PC-9 (cell line): Measurements from ENCODE around the gene WSCD2. TPM values are rescaled to one million over a fixed set of nuclear protein-coding genes. Genes with fewer than 3 reads are reported as not detected.

ENCODE experiments used
- BruUV-seq: library from RNA; stranded (reverse); fragments of 400-500 nt; replicated peaks from 2 replicates; lab custom pipeline; 2021; lab: Mats Ljungman, UMichigan
- CTCF ChIA-PET: fragments of 300-600 bp; sonication (Branson Sonifier 250); formaldehyde crosslinking; loops from one replicate; lab custom pipeline; 2022; ENCODE audit warnings: antibody characterized with exemption; lab: Charles Lee
- POLR2A ChIA-PET: fragments of 300-600 bp; sonication (Branson Sonifier 250); formaldehyde crosslinking; loops from one replicate; lab custom pipeline; 2022; ENCODE audit warnings: antibody characterized with exemption; ENCODE audit not compliant: unreplicated experiment; lab: Charles Lee
- DNase-seq, 2 experiments: peaks; one replicate each; pipeline versions ENCODE4 v3.0.0 to v3.0.0-alpha.2; 2015 to 2022; ENCODE audit warnings: mixed read lengths in 1 of 2
- H2AFZ ChIP-seq: fragments of 200-600 bp; sonication (generic); 2 replicates; pipeline ENCODE4 v1.8.1; 2017; ENCODE audit warnings: antibody characterized with exemption
- H3F3A ChIP-seq: fragments of 200-600 bp; sonication (generic); 2 replicates; pipeline ENCODE4 v1.8.1; 2017; ENCODE audit warnings: antibody characterized with exemption, mild to moderate bottlenecking, low read depth; ENCODE audit not compliant: insufficient read depth
- H3K27ac ChIP-seq: fragments of 200-600 bp; sonication (generic); 2 replicates; pipeline ENCODE4 v1.6.1; 2016; ENCODE audit warnings: mixed run types
- H3K27me3 ChIP-seq: fragments of 200-600 bp; sonication (generic); 2 replicates; pipeline ENCODE4 v1.6.1; 2016; ENCODE audit warnings: low read depth, mixed run types; ENCODE audit not compliant: insufficient read depth
- H3K36me3 ChIP-seq: fragments of 200-600 bp; sonication (generic); 2 replicates; pipeline ENCODE4 v1.6.1; 2016; ENCODE audit warnings: low read depth, mixed run types
- H3K4me1 ChIP-seq: fragments of 200-600 bp; sonication (generic); replicated peaks from 2 replicates; pipeline ENCODE4 v1.6.1; 2016; ENCODE audit warnings: mixed run types; ENCODE audit not compliant: insufficient read depth
- H3K4me2 ChIP-seq: fragments of 200-600 bp; sonication (generic); 2 replicates; pipeline ENCODE4 v1.6.1; 2017; ENCODE audit warnings: mixed run types
- H3K4me3 ChIP-seq: fragments of 200-600 bp; sonication (generic); 2 replicates; pipeline ENCODE4 v1.6.1; 2016; ENCODE audit warnings: mixed run types
- H3K79me2 ChIP-seq: fragments of 200-600 bp; sonication (generic); 2 replicates; pipeline ENCODE4 v1.6.1; 2017; ENCODE audit warnings: low read depth, mixed run types
- H3K9me2 ChIP-seq: fragments of 200-600 bp; sonication (generic); 2 replicates; pipeline ENCODE4 v1.8.1; 2017; ENCODE audit warnings: mild to moderate bottlenecking; ENCODE audit not compliant: insufficient read depth
- H3K9me3 ChIP-seq: fragments of 200-600 bp; sonication (generic); 2 replicates; pipeline ENCODE4 v1.8.1; 2016; ENCODE audit warnings: low read depth; ENCODE audit not compliant: insufficient read depth
- H4K20me1 ChIP-seq: fragments of 200-600 bp; sonication (generic); 2 replicates; pipeline ENCODE4 v1.8.1; 2017; ENCODE audit not compliant: insufficient read depth
- EZH2 ChIP-seq: fragments of 200-600 bp; sonication (generic); IDR thresholded peaks from 2 replicates; pipeline ENCODE4 v1.8.0; 2017; ENCODE audit warnings: antibody characterized with exemption, low read depth
- intact Hi-C: fragments of 100-400 bp; cut with micrococcal nuclease; formaldehyde crosslinking; loops from one replicate; pipeline ENCODE4 v1.10.0; 2022; ENCODE audit not compliant: unreplicated experiment
- total RNA-seq: library from RNA; stranded (reverse); gene quantifications from 2 replicates; pipeline ENCODE4 v1.2.3, GENCODE V29; 2021
- TF ChIP-seq, protein P1 (sequence below): fragments of 200-600 bp; sonication (generic); conservative IDR thresholded peaks from 2 replicates; pipeline ENCODE4 v1.6.1; 2017; ENCODE audit warnings: mixed run types, antibody characterized with exemption, mild to moderate bottlenecking, moderate library complexity

The WSCD2 gene
- total RNA-seq, 1 experiment from 2014 or later, result not detected

DNA sequence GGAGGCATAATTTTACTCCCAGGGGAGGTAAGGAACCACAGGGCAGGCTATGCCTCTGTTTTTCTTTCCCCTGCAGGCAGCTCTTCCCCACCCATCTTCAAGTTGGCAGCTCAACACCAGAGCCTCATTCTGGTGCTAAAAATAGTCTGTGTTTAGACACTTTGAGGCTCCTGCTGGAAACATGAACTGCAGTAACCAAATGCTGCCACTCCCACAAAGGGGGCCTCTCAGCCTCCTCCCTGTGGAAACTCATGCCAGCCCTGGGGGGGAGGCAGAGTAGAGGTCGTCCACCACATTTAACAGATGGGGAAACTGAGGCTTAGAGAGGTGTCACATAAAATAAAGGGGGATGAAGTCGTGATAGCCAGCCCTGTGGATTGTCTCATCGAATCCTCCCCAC lies 61.4 kb downstream of the WSCD2 start:
- TF ChIP-seq, protein P1, sequence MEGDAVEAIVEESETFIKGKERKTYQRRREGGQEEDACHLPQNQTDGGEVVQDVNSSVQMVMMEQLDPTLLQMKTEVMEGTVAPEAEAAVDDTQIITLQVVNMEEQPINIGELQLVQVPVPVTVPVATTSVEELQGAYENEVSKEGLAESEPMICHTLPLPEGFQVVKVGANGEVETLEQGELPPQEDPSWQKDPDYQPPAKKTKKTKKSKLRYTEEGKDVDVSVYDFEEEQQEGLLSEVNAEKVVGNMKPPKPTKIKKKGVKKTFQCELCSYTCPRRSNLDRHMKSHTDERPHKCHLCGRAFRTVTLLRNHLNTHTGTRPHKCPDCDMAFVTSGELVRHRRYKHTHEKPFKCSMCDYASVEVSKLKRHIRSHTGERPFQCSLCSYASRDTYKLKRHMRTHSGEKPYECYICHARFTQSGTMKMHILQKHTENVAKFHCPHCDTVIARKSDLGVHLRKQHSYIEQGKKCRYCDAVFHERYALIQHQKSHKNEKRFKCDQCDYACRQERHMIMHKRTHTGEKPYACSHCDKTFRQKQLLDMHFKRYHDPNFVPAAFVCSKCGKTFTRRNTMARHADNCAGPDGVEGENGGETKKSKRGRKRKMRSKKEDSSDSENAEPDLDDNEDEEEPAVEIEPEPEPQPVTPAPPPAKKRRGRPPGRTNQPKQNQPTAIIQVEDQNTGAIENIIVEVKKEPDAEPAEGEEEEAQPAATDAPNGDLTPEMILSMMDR, result no peak
- TF ChIP-seq EZH2, result no peak
- Histone ChIP-seq H3K4me2 (no peak overlapping the region), H3K27ac (no peak overlapping the region), H2AFZ (no peak overlapping the region), H3K79me2 (no peaks in the 10 kb centered on the region), H3K36me3 (no peaks in the 10 kb centered on the region), H3K4me1 (no peaks in the 10 kb centered on the region), H3K27me3 (no peaks in the 10 kb centered on the region), H3F3A (no peaks in the 10 kb centered on the region), H3K9me3 (no peaks in the 10 kb centered on the region), H3K9me2 (no peaks in the 10 kb centered on the region), H3K4me3 (no peak overlapping the region), H4K20me1 (no peaks in the 10 kb centered on the region)
- BruUV-seq, result no TSS peak
- intact Hi-C loops, result no loop called here
- ChIA-PET CTCF (no interaction called here), POLR2A (no interaction called here)
- no peak for DNase-seq

DNA sequence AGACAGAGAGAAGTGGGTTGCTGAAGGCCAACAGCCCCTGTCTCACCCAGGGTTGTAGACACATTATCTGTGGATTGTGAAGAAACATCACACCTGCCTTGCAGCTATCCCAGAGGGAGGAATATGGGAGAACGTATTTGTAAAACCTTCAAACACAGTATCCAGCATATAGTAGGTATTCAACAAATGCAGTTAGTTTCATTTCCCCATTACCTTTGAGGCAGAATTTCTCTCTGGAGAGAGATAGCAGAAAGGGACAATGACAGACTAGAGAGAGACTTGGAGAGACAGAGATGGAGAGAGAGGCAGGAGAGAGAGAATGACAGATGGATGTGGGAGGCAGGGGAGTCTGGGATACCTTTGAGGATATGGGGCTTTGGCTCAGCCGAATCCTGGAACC lies 62.0 kb downstream of the WSCD2 start:
- ChIA-PET CTCF (interaction anchor here (0.6 kb wide), 1 partner anchor 69 kb away, joined by 3 read pairs; no protein-coding TSS in a partner anchor), POLR2A (no interaction called here)
- H3K4me2 ChIP-seq, result no peak overlapping the region
- H3K9me2 ChIP-seq, result no peaks in the 10 kb centered on the region
- TF ChIP-seq EZH2, result no peak
- TF ChIP-seq, protein P1, result no peak
- no peak overlapping the region for H2AFZ ChIP-seq
- no peaks in the 10 kb centered on the region for H3K36me3 ChIP-seq
- no peaks in the 10 kb centered on the region for H3K9me3 ChIP-seq
- DNase-seq, result no peak
- no peaks in the 10 kb centered on the region for H3K4me1 ChIP-seq
- BruUV-seq, result no TSS peak
- H3K79me2 ChIP-seq, result no peaks in the 10 kb centered on the region
- H3K27me3 ChIP-seq, result no peaks in the 10 kb centered on the region
- H4K20me1 ChIP-seq, result no peaks in the 10 kb centered on the region
- no peak overlapping the region for H3K27ac ChIP-seq
- no peak overlapping the region for H3K4me3 ChIP-seq
- intact Hi-C loops, result no loop called here
- no peaks in the 10 kb centered on the region for H3F3A ChIP-seq

DNA sequence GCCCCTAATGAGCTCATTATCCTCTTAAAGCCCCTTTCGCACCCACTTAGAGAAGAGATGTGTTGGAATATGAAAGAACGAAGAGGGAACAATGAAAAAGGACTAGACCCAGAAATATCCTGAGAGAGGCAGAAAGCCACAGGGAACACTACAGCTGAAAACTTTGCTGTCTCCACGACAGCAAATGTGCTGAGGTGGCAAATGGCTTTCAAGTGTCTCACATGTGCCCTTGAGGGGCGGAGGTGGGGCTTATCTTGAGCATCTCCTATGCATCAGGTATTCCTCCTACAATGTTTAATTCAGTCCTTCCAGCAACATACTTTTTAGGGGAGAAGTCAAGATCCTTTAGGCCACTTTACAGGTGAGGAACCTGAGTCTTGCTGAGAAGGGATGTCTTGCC lies 62.9 kb downstream of the WSCD2 start:
- intact Hi-C loops, result no loop called here
- Histone ChIP-seq H3K27ac (no peak overlapping the region), H3K9me3 (no peaks in the 10 kb centered on the region), H3K4me3 (no peak overlapping the region), H4K20me1 (no peaks in the 10 kb centered on the region), H3F3A (no peaks in the 10 kb centered on the region), H2AFZ (no peak overlapping the region), H3K9me2 (no peaks in the 10 kb centered on the region), H3K4me2 (no peak overlapping the region), H3K4me1 (no peaks in the 10 kb centered on the region), H3K27me3 (no peaks in the 10 kb centered on the region), H3K36me3 (no peaks in the 10 kb centered on the region), H3K79me2 (no peaks in the 10 kb centered on the region)
- TF ChIP-seq, protein P1, result no peak
- TF ChIP-seq EZH2, result no peak
- no TSS peak for BruUV-seq
- DNase-seq, result no peak
- ChIA-PET CTCF (interaction anchor here (0.6 kb wide), 1 partner anchor 68 kb away, joined by 3 read pairs; no protein-coding TSS in a partner anchor), POLR2A (no interaction called here)
